Liver (tissue), 3 donors: Measurements from ENCODE around the gene AKT2.

Experiments used
- CTCF ChIP-seq: fragments of 150-350 bp; IDR thresholded peaks from 2 replicates; pipeline ENCODE4 v1.5.1; 2017; ENCODE audit warnings: improper control_type of control experiment, low read depth, low read length; ENCODE audit not compliant: missing input control
- EGR1 ChIP-seq, 2 donors: IDR thresholded peaks; 2 replicates each; pipeline ENCODE4 v1.6.1; 2016 to 2018; ENCODE audit warnings: antibody characterized with exemption in 2 of 2, low read depth in 2 of 2
- GABPA ChIP-seq, 2 donors: IDR thresholded peaks in 1 of 2; conservative IDR thresholded peaks in 1 of 2; 2 replicates each; pipeline ENCODE4 v1.6.1; 2016; ENCODE audit warnings: antibody characterized with exemption in 2 of 2, mild to moderate bottlenecking in 1 of 2, moderate library complexity in 1 of 2
- MAX ChIP-seq: IDR thresholded peaks from 2 replicates; pipeline ENCODE4 v1.6.1; 2016; ENCODE audit warnings: antibody characterized with exemption
- RAD21 ChIP-seq, 2 donors: IDR thresholded peaks; 2 replicates each; pipeline ENCODE4 v1.6.1; 2016; ENCODE audit warnings: antibody characterized with exemption in 2 of 2, mild to moderate bottlenecking in 2 of 2
- REST ChIP-seq: IDR thresholded peaks from 2 replicates; pipeline ENCODE4 v1.6.1; 2016; ENCODE audit warnings: antibody characterized with exemption, mild to moderate bottlenecking
- RXRA ChIP-seq, 2 donors: IDR thresholded peaks; 2 replicates each; pipeline ENCODE4 v1.6.1; 2017 to 2018; ENCODE audit warnings: antibody characterized with exemption in 2 of 2, mild to moderate bottlenecking in 1 of 2
- TAF1 ChIP-seq: conservative IDR thresholded peaks from 2 replicates; pipeline ENCODE4 v1.6.1; 2016; ENCODE audit warnings: antibody characterized with exemption, mild to moderate bottlenecking
- YY1 ChIP-seq: IDR thresholded peaks from 2 replicates; pipeline ENCODE4 v1.6.1; 2016; ENCODE audit warnings: antibody characterized with exemption, mild to moderate bottlenecking
- ZBTB33 ChIP-seq: IDR thresholded peaks from 2 replicates; pipeline ENCODE4 v1.6.1; 2016; ENCODE audit warnings: antibody characterized with exemption
- donor health status: healthy.
- donor health status: healthy.

- no peak for TF ChIP-seq CTCF
- TF ChIP-seq TAF1, result no peak
- no peak for TF ChIP-seq EGR1 (IDR thresholded peaks at IDR 0.05; ENCODE audit: low read depth in 2 of 2)
- TF ChIP-seq REST, result no peak
- TF ChIP-seq RXRA (IDR thresholded peaks at IDR 0.05), result no peak
- no peak for TF ChIP-seq YY1
- TF ChIP-seq GABPA (IDR thresholded peaks at IDR 0.05 in 1 of 2, conservative IDR thresholded peaks at IDR 0.05 in 1 of 2), result no peak
- TF ChIP-seq RAD21 (IDR thresholded peaks at IDR 0.05), result no peak
- no peak for TF ChIP-seq MAX
- TF ChIP-seq ZBTB33, result no peak
Measured at GRCh38 chr19:40331052-40331451, 45.9 kb upstream of the AKT2 start.
